Stomach (tissue), 4 donors: Measurements from ENCODE around the gene DENND1C.

ENCODE experiments used
- EP300 ChIP-seq: sonication (generic); formaldehyde crosslinking; IDR thresholded peaks from one replicate; pipeline ENCODE4 v1.6.1; 2017; ENCODE audit warnings: antibody characterized with exemption
- POLR2A ChIP-seq, 4 donors: fragments of 450-650 bp; IDR thresholded peaks; one replicate each; pipeline ENCODE4 v1.6.1; 2016; ENCODE audit warnings: antibody characterized with exemption in 4 of 4, control low read depth in 2 of 4, mild to moderate bottlenecking in 1 of 4, moderate library complexity in 1 of 4
- POLR2AphosphoS5 ChIP-seq, 3 donors: sonication (generic); formaldehyde crosslinking; IDR thresholded peaks; one replicate each; pipeline ENCODE4 v1.6.1; 2016; ENCODE audit warnings: antibody characterized with exemption in 3 of 3
- TF ChIP-seq, protein P1 (sequence below), 7 experiments: fragments of 450-650 bp in 4 of 7; fragments of 200-600 bp in 3 of 7; sonication (generic) in 3 of 7; IDR thresholded peaks; one replicate each; pipeline ENCODE4 v1.5.1; 2016 to 2019; ENCODE audit warnings: antibody characterized with exemption in 7 of 7, control low read depth in 2 of 7, mild to moderate bottlenecking in 1 of 7

GRCh38 chr19:6484230-6484629 is 2.6 kb upstream of the DENND1C start:
- TF ChIP-seq, protein P1, sequence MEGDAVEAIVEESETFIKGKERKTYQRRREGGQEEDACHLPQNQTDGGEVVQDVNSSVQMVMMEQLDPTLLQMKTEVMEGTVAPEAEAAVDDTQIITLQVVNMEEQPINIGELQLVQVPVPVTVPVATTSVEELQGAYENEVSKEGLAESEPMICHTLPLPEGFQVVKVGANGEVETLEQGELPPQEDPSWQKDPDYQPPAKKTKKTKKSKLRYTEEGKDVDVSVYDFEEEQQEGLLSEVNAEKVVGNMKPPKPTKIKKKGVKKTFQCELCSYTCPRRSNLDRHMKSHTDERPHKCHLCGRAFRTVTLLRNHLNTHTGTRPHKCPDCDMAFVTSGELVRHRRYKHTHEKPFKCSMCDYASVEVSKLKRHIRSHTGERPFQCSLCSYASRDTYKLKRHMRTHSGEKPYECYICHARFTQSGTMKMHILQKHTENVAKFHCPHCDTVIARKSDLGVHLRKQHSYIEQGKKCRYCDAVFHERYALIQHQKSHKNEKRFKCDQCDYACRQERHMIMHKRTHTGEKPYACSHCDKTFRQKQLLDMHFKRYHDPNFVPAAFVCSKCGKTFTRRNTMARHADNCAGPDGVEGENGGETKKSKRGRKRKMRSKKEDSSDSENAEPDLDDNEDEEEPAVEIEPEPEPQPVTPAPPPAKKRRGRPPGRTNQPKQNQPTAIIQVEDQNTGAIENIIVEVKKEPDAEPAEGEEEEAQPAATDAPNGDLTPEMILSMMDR (IDR thresholded peaks at IDR 0.05) = no peak
- TF ChIP-seq EP300 (no peak), POLR2AphosphoS5 (IDR thresholded peaks at IDR 0.05) (no peak), POLR2A (IDR thresholded peaks at IDR 0.05) (no peak)
